ENCODE data around the gene PTPRD. TPM values are rescaled to one million over a fixed set of nuclear protein-coding genes. Genes with fewer than 3 reads are reported as not detected.
A peak's percentile ranks its signal among the peaks of the same experiment; 100 is the strongest.

PTPRD gene
- total and polyA plus RNA-seq, 2 experiments from 2014 or later, result 11.5 to 58.0 TPM

- TF ChIP-seq REST (IDR thresholded peaks at IDR 0.05; ENCODE audit: unreplicated experiment) (no peak), JUNB (IDR thresholded peaks at IDR 0.05; ENCODE audit: unreplicated experiment) (no peak), NANOG (IDR thresholded peaks at IDR 0.05; ENCODE audit: borderline replicate concordance) (no peak), EZH2phosphoT487 (IDR thresholded peaks at IDR 0.05; ENCODE audit: unreplicated experiment) (no peak)
Measured at GRCh38 chr9:10274175-10274574, 338.6 kb downstream of the PTPRD start (continued).

GRCh38 chr9:10272830-10273229 lies 340.0 kb downstream of the PTPRD start:
- H3K4me1 ChIP-seq (ENCODE audit: insufficient read depth), result peaks cover 7% of the 10 kb centered on the region; the same call in 1 of the 2 replicates
- H3F3A ChIP-seq (replicated peaks; ENCODE audit: low read depth), result no peaks in the 10 kb centered on the region
- Mint-ChIP-seq H3K27me3 (ENCODE audit: insufficient read depth, low read depth, poor library complexity) (peaks cover 2% of the 10 kb centered on the region), H3K36me3 (ENCODE audit: low read depth) (no peaks in the 10 kb centered on the region), H3K9me3 (no peaks in the 10 kb centered on the region), H3K27ac (no peak overlapping the region), H3K4me3 (no peak overlapping the region), H3K4me1 (peaks cover 7% of the 10 kb centered on the region; the same call in 2 of the 3 replicates)
- H3K27me3 ChIP-seq (ENCODE audit: insufficient read depth), result no peaks in the 10 kb centered on the region
- ATAC-seq (no peak), DNase-seq (ENCODE audit: low spot score) (no peak)
- no peaks in the 10 kb centered on the region for H4K20me1 ChIP-seq (replicated peaks; ENCODE audit: insufficient read depth)
- H3K4me3 ChIP-seq, result no peak overlapping the region
- no peaks in the 10 kb centered on the region for H3K36me3 ChIP-seq (ENCODE audit: insufficient read depth)
- no peaks in the 10 kb centered on the region for H3K79me2 ChIP-seq (replicated peaks; ENCODE audit: insufficient read depth)
- TF ChIP-seq CTCF (conservative IDR thresholded peaks at IDR 0.05; ENCODE audit: low read depth in 2 of 2) (no peak), EZH2phosphoT487 (IDR thresholded peaks at IDR 0.05; ENCODE audit: unreplicated experiment) (no peak)
- no peak overlapping the region for H2AFZ ChIP-seq
- no peaks in the 10 kb centered on the region for H3K9me2 ChIP-seq (ENCODE audit: insufficient read depth)
- H3K27ac ChIP-seq (ENCODE audit: low read depth), result no peak overlapping the region
- no peak overlapping the region for H3K4me2 ChIP-seq

GRCh38 chr9:10268531-10269485 lies 344.0 kb downstream of the PTPRD start:
- DNase-seq (ENCODE audit: low spot score), result peak; percentile 73
- no peak overlapping the region for H3K27ac Mint-ChIP-seq
- H3K27ac ChIP-seq (ENCODE audit: low read depth), result no peak overlapping the region

More at GRCh38 chr9:10268531-10269485, 344.0 kb downstream of the PTPRD start:
- H3K36me3 ChIP-seq (ENCODE audit: insufficient read depth), result no peaks in the 10 kb centered on the region
- Mint-ChIP-seq H3K4me1 (peaks cover 3% of the 10 kb centered on the region; the same call in 2 of the 3 replicates), H3K36me3 (ENCODE audit: low read depth) (peaks cover 9% of the 10 kb centered on the region; the same call in 2 of the 3 replicates), H3K4me3 (no peak overlapping the region), H3K27me3 (ENCODE audit: insufficient read depth, low read depth, poor library complexity) (peaks cover 2% of the 10 kb centered on the region), H3K9me3 (peaks cover 14% of the 10 kb centered on the region)
- no peaks in the 10 kb centered on the region for H3K9me2 ChIP-seq (ENCODE audit: insufficient read depth)
- H3K79me2 ChIP-seq (replicated peaks; ENCODE audit: insufficient read depth), result no peaks in the 10 kb centered on the region
- peak overlapping the region; percentile 13 for H2AFZ ChIP-seq
- H3K27me3 ChIP-seq (ENCODE audit: insufficient read depth), result no peaks in the 10 kb centered on the region
- no peaks in the 10 kb centered on the region for H4K20me1 ChIP-seq (replicated peaks; ENCODE audit: insufficient read depth)
- ATAC-seq, result peak; percentile 97
- H3K4me3 ChIP-seq, result no peak overlapping the region
- no peaks in the 10 kb centered on the region for H3F3A ChIP-seq (replicated peaks; ENCODE audit: low read depth)
- H3K4me2 ChIP-seq, result no peak overlapping the region
- H3K4me1 ChIP-seq (ENCODE audit: insufficient read depth), result 0 out of 2 replicates have a peak, but pooled peaks cover under 1% of the 10 kb centered on the region
- TF ChIP-seq CTCF (conservative IDR thresholded peaks at IDR 0.05; ENCODE audit: low read depth in 2 of 2) (peak; percentile 83 to 93), ZNF331 (CRISPR knock-in tag; IDR thresholded peaks at IDR 0.05; ENCODE audit: low read depth) (no peak), ETS1 (IDR thresholded peaks at IDR 0.05) (no peak), ZNF114 (CRISPR knock-in tag; IDR thresholded peaks at IDR 0.05) (no peak)
